H1 (cell line): ENCODE data around the gene PHGDH. TPM values are rescaled to one million over a fixed set of nuclear protein-coding genes. Genes with fewer than 3 reads are reported as not detected.

Experiments used
- CTCF ChIA-PET: fragments of 300-600 bp; sonication (Branson Sonifier 250); formaldehyde crosslinking; loops from one replicate; lab custom pipeline; 2021; ENCODE audit not compliant: partially characterized antibody; lab: Charles Lee
- POLR2A ChIA-PET: fragments of 300-600 bp; sonication (Branson Sonifier 250); formaldehyde crosslinking; loops from one replicate; lab custom pipeline; 2021; ENCODE audit warnings: inconsistent platforms; ENCODE audit not compliant: partially characterized antibody; lab: Charles Lee
- DNase-seq, 2 experiments: peaks; one replicate each; pipeline versions ENCODE4 v3.0.0 to v3.0.0-alpha.2; 2010 to 2022; ENCODE audit warnings: low spot score in 2 of 2, low read depth in 1 of 2, mixed read lengths in 1 of 2
- FAIRE-seq: peaks from 2 replicates; lab custom pipeline; 2011; peaks lifted over from hg19 to GRCh38; lab: Jason Lieb, UNC
- H2AFZ ChIP-seq: 2 replicates; pipeline ENCODE4 v1.8.1; 2012; ENCODE audit warnings: low read length, inconsistent platforms
- H2AK5ac ChIP-seq: 2 replicates; pipeline ENCODE4 v1.6.1; 2013; ENCODE audit warnings: low read depth, low read length
- H2BK120ac ChIP-seq: replicated peaks from 2 replicates; pipeline ENCODE3; 2013; ENCODE audit warnings: low read depth, low read length, inconsistent platforms
- H2BK12ac ChIP-seq: 2 replicates; pipeline ENCODE4 v1.6.1; 2013; ENCODE audit warnings: low read depth, low read length
- H2BK15ac ChIP-seq: 2 replicates; pipeline ENCODE4 v1.6.1; 2013; ENCODE audit warnings: low read length
- H2BK20ac ChIP-seq: 2 replicates; pipeline ENCODE4 v1.6.1; 2013; ENCODE audit warnings: low read length
- H2BK5ac ChIP-seq: 2 replicates; pipeline ENCODE4 v1.6.1; 2013; ENCODE audit warnings: low read depth, low read length
- H3K14ac ChIP-seq: 2 replicates; pipeline ENCODE4 v1.6.1; 2013; ENCODE audit warnings: inconsistent platforms; ENCODE audit not compliant: insufficient read length
- H3K18ac ChIP-seq: 2 replicates; pipeline ENCODE4 v1.6.1; 2013; ENCODE audit warnings: low read length; ENCODE audit errors: extremely low read depth
- H3K23ac ChIP-seq: 2 replicates; pipeline ENCODE4 v1.6.1; 2013; ENCODE audit warnings: inconsistent platforms; ENCODE audit not compliant: insufficient read length
- H3K23me2 ChIP-seq: 2 replicates; pipeline ENCODE4 v1.6.1; 2013; ENCODE audit warnings: low read depth, low read length
- H3K27ac ChIP-seq: 2 replicates; pipeline ENCODE4 v1.6.1; 2011; ENCODE audit warnings: low read depth, low read length, inconsistent platforms
- H3K27me3 ChIP-seq, 4 experiments: replicated peaks in 1 of 4; 1 replicate in 1 of 4; 2 replicates in 3 of 4; pipeline versions ENCODE4 v1.6.1 to v1.8.1; 2011 to 2013; ENCODE audit warnings: low read length in 3 of 4, mild to moderate bottlenecking in 3 of 4, inconsistent platforms in 2 of 4, mixed read lengths in 2 of 4, moderate library complexity in 1 of 4; ENCODE audit not compliant: control insufficient read depth in 3 of 4, insufficient read depth in 3 of 4; ENCODE audit errors: extremely low read depth in 1 of 4
- H3K36me3 ChIP-seq, 4 experiments: 2 replicates each; pipeline versions ENCODE4 v1.6.1 to v1.8.1; 2011 to 2013; ENCODE audit warnings: mild to moderate bottlenecking in 4 of 4, low read length in 3 of 4, moderate library complexity in 2 of 4, control low read depth in 1 of 4, inconsistent platforms in 1 of 4; ENCODE audit not compliant: insufficient read depth in 4 of 4, control insufficient read depth in 2 of 4
- H3K4ac ChIP-seq: replicated peaks from 2 replicates; pipeline ENCODE3; 2013; ENCODE audit warnings: low read length, low read depth, mixed read lengths, inconsistent platforms; ENCODE audit not compliant: insufficient read length
- H3K4me1 ChIP-seq, 4 experiments: replicated peaks in 1 of 4; 1 replicate in 1 of 4; 2 replicates in 3 of 4; pipeline versions ENCODE4 v1.6.1 to v1.8.1; 2011 to 2013; ENCODE audit warnings: low read length in 3 of 4, inconsistent platforms in 2 of 4, mixed read lengths in 1 of 4; ENCODE audit not compliant: insufficient read depth in 4 of 4, control insufficient read depth in 3 of 4
- H3K4me2 ChIP-seq, 2 experiments: 2 replicates each; pipeline versions ENCODE4 v1.6.1 to v1.8.1; 2011 to 2013; ENCODE audit warnings: low read depth in 2 of 2, low read length in 2 of 2, control low read depth in 1 of 2, inconsistent platforms in 1 of 2, mild to moderate bottlenecking in 1 of 2; ENCODE audit not compliant: insufficient read depth in 1 of 2
- H3K4me3 ChIP-seq, 4 experiments: fragments of 200-600, 300-600 bp in 1 of 4; sonication (generic), shearing (Covaris generic), sonication (Bioruptor Twin) in 1 of 4; 2 replicates each; pipeline versions ENCODE4 v1.5.1 to v1.8.1; 2011 to 2016; ENCODE audit warnings: low read length in 4 of 4, low read depth in 3 of 4, control low read depth in 2 of 4, inconsistent platforms in 2 of 4, mild to moderate bottlenecking in 2 of 4, mixed read lengths in 1 of 4, moderate library complexity in 1 of 4; ENCODE audit not compliant: insufficient read depth in 2 of 4; ENCODE audit errors: extremely low read depth in 1 of 4
- H3K56ac ChIP-seq: replicated peaks from 2 replicates; pipeline ENCODE3; 2013; ENCODE audit warnings: low read depth, mild to moderate bottlenecking, mixed read lengths, low read length, inconsistent platforms; ENCODE audit not compliant: insufficient read length
- H3K79me1 ChIP-seq: 2 replicates; pipeline ENCODE4 v1.6.1; 2013; ENCODE audit warnings: low read depth, low read length, control low read depth
- H3K79me2 ChIP-seq, 2 experiments: 2 replicates each; pipeline versions ENCODE4 v1.6.1 to v1.8.1; 2012 to 2013; ENCODE audit warnings: low read length in 2 of 2, mild to moderate bottlenecking in 2 of 2, inconsistent platforms in 1 of 2; ENCODE audit not compliant: insufficient read depth in 2 of 2, control insufficient read depth in 1 of 2
- H3K9ac ChIP-seq, 4 experiments: replicated peaks in 1 of 4; 1 replicate in 1 of 4; 2 replicates in 3 of 4; pipeline versions ENCODE4 v1.6.1 to v1.8.1; 2011 to 2013; ENCODE audit warnings: low read depth in 3 of 4, low read length in 3 of 4, control low read depth in 2 of 4, mild to moderate bottlenecking in 2 of 4, moderate library complexity in 2 of 4, inconsistent platforms in 1 of 4; ENCODE audit errors: extremely low read depth in 1 of 4
- H3K9me3 ChIP-seq, 2 experiments: 2 replicates each; pipeline versions ENCODE4 v1.6.1 to v1.8.1; 2012 to 2013; ENCODE audit warnings: mild to moderate bottlenecking in 2 of 2, moderate library complexity in 2 of 2, control low read depth in 1 of 2, inconsistent platforms in 1 of 2, low read depth in 1 of 2, low read length in 1 of 2, mixed read lengths in 1 of 2; ENCODE audit not compliant: insufficient read depth in 2 of 2
- H4K20me1 ChIP-seq, 2 experiments: replicated peaks in 1 of 2; 2 replicates each; pipeline versions ENCODE3 to v1.8.1; 2011 to 2013; ENCODE audit warnings: inconsistent platforms in 2 of 2, low read length in 2 of 2, mild to moderate bottlenecking in 1 of 2; ENCODE audit not compliant: insufficient read depth in 2 of 2, control insufficient read depth in 1 of 2
- H4K5ac ChIP-seq: 2 replicates; pipeline ENCODE4 v1.6.1; 2013; ENCODE audit warnings: low read length, low read depth, mixed read lengths, inconsistent platforms; ENCODE audit not compliant: insufficient read length
- H4K8ac ChIP-seq: 2 replicates; pipeline ENCODE4 v1.8.0; 2013; ENCODE audit warnings: mild to moderate bottlenecking, moderate library complexity, low read length, inconsistent platforms; ENCODE audit not compliant: insufficient read depth; ENCODE audit errors: extremely low read depth
- H4K91ac ChIP-seq: replicated peaks from 2 replicates; pipeline ENCODE3; 2013; ENCODE audit warnings: low read length, mixed read lengths, inconsistent platforms; ENCODE audit not compliant: insufficient read length
- SP2 ChIP-seq: IDR thresholded peaks from 2 replicates; pipeline ENCODE4 v1.6.1; 2012; ENCODE audit warnings: mild to moderate bottlenecking, low read length, inconsistent platforms
- WGBS, 2 experiments: shearing (Covaris generic) in 1 of 2; methylation state at CpG; one replicate each; pipeline versions ENCODE4 v1.1.6 to v1.1.7; 2013 to 2015; ENCODE audit warnings: low lambda C conversion rate in 2 of 2, mixed read lengths in 2 of 2, inconsistent platforms in 1 of 2, low coverage in 1 of 2, missing lambda C conversion rate in 1 of 2; ENCODE audit not compliant: insufficient replicate concordance in 2 of 2, insufficient coverage in 1 of 2, insufficient read length in 1 of 2; ENCODE audit errors: extremely low coverage in 1 of 2, missing lambda C conversion rate in 1 of 2; 5-methylcytosine and 5-hydroxymethylcytosine counted together
- polyA plus RNA-seq, 7 experiments: library from polyadenylated mRNA; depleted of rRNA in 3 of 7; stranded (reverse) in 5 of 7; unstranded in 2 of 7; fragments of >200 nt in 5 of 7; fragments of 200-250 nt in 2 of 7; gene quantifications; 1 replicate in 5 of 7; 2 replicates in 1 of 7; 4 replicates in 1 of 7; pipeline versions ENCODE4 v1.2.1 to v1.2.3, GENCODE V29; 2011 to 2013; ENCODE audit warnings: missing spikeins in 2 of 7, mixed read lengths in 2 of 7
- total RNA-seq: library from RNA; stranded (reverse); fragmentation: NEBNext Ultra II Directional; extraction: Animal tissue kit (Norgen Biotek cat#: 25700); gene quantifications from 2 replicates; pipeline ENCODE4 v1.2.1, GENCODE V29; 2021

PHGDH gene
- total and polyA plus RNA-seq, 2 of the 8 experiments (the other 6 are each of a cell fraction or from before 2014, with no cell fraction given), result 358 to 687 TPM

- Histone ChIP-seq H3K9me3 (no peaks in the 10 kb centered on the region), H3K9ac (no peak overlapping the region), H2BK120ac (no peak overlapping the region), H2AFZ (no peak overlapping the region), H2AK5ac (no peak overlapping the region), H2BK15ac (no peak overlapping the region), H3K4me2 (no peak overlapping the region; a peak in 1 of 4 replicates), H4K91ac (no peak overlapping the region), H3K27ac (no peak overlapping the region), H4K8ac (no peak overlapping the region), H2BK12ac (no peak overlapping the region), H4K20me1 (no peaks in the 10 kb centered on the region), H3K4me3 (no peak overlapping the region), H3K23ac (no peak overlapping the region), H3K4ac (no peak overlapping the region), H4K5ac (no peak overlapping the region), H3K36me3 (no peaks in the 10 kb centered on the region), H3K27me3 (no peaks in the 10 kb centered on the region), H3K56ac (no peak overlapping the region), H3K23me2 (no peaks in the 10 kb centered on the region; the same call in 1 of the 2 replicates), H3K79me2 (no peaks in the 10 kb centered on the region), H3K79me1 (no peaks in the 10 kb centered on the region), H3K4me1 (peaks cover 0 to 3% (median 1%) of the 10 kb centered on the region in 4 experiments; a peak in 1 of 7 replicates), H2BK20ac (no peak overlapping the region), H2BK5ac (no peak overlapping the region), H3K14ac (no peak overlapping the region), H3K18ac (no peak overlapping the region)
- no peak for DNase-seq
- POLR2A ChIA-PET, result interaction anchor here (1.0 to 1.4 kb wide), 3 partner anchors 9 to 45 kb away, joined by 3 to 5 read pairs (median 3); no protein-coding TSS in a partner anchor
- CTCF ChIA-PET, result interaction anchor here (1.6 to 1.8 kb wide), 2 partner anchors 11 to 32 kb away, joined by 3 to 5 read pairs; no protein-coding TSS in a partner anchor
- WGBS, 2 experiments, result 87% methylated on average over 7 of the region's 7 CpGs; no CpG with 5 or more reads in 1 of the 2 experiments
- no peak for FAIRE-seq
- TF ChIP-seq SP2, result no peak
These were observed 63.2 kb downstream of the PHGDH start for GRCh38 chr1:119774746-119775490.
